ENCODE measurements around the gene PHYKPL.

PHYKPL gene

DNA sequence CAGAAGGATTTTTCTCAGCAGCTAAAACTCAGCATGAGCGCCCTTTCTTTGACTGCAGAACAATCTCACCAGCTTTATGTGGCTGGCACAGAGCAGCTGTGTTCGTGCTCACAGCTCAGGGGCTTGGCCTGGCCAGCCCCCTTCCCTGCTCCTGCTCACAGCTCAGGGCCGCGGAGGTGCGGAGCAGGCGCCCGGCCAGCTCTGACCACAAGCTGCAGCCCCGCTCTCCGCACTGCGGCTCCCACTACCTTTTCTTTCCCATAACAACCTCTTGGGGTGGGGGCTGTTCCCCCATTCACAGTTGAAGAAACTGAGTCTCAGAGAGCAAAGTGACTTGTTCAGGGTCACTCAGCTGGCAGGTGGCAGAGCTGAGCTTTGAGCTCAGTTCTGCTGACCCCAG lies 34.0 kb upstream of the PHYKPL start:
- no peak overlapping the region for H3K4me3 ChIP-seq (ENCODE audit: low read depth, low read length)
- DNase-seq (ENCODE audit: low read depth): no peak
- TF ChIP-seq, protein P1, sequence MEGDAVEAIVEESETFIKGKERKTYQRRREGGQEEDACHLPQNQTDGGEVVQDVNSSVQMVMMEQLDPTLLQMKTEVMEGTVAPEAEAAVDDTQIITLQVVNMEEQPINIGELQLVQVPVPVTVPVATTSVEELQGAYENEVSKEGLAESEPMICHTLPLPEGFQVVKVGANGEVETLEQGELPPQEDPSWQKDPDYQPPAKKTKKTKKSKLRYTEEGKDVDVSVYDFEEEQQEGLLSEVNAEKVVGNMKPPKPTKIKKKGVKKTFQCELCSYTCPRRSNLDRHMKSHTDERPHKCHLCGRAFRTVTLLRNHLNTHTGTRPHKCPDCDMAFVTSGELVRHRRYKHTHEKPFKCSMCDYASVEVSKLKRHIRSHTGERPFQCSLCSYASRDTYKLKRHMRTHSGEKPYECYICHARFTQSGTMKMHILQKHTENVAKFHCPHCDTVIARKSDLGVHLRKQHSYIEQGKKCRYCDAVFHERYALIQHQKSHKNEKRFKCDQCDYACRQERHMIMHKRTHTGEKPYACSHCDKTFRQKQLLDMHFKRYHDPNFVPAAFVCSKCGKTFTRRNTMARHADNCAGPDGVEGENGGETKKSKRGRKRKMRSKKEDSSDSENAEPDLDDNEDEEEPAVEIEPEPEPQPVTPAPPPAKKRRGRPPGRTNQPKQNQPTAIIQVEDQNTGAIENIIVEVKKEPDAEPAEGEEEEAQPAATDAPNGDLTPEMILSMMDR (IDR thresholded peaks at IDR 0.05; ENCODE audit: low read depth, low read length, missing control alignments): no peak
- in situ Hi-C loops (cut with HindIII; ENCODE audit: low sequenced_read_pairs): no loop called here

DNA sequence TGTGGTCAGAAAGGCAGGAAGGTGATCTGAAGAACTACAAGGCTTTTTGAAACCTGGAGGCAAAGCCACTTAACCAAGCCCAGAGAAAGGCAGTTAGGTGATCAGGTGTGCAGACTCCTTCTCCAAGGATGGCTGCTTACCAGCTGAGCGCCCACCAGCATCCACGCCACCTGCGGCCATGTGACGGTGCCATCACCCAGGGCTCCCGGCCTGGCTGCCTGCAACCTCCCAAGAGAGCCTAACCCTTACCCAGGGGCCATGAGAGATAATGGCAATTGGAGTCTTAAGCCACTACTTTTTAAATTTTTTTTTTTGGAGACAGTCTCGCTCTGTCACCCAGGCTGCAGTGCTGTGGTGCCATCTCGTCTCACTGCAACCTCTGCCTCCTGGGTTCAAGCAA lies 33.1 kb upstream of the PHYKPL start:
- in situ Hi-C loops (cut with HindIII; ENCODE audit: low sequenced_read_pairs): no loop called here
- H3K4me3 ChIP-seq (ENCODE audit: low read depth, low read length): no peak overlapping the region
- DNase-seq (ENCODE audit: low read depth): no peak
- TF ChIP-seq, protein P1 (IDR thresholded peaks at IDR 0.05; ENCODE audit: low read depth, low read length, missing control alignments): no peak

DNA sequence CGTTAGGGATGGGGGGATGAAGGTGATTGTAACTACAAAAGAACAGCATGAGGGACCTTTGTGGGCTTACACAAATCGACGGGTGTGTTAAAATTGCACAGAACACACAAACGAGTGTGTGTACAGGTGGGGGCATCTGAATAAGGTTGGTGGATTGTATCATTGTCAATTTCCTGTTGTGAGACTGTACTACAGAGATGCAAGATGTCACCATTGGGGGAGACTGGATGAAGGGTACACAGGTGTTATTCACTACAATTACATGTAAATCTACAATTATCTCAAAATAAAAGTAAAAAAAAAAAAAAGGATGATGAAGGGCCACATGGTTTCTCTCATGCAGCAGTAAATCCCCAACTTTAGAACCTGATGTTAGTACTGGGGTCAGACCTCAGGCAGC lies 31.4 kb upstream of the PHYKPL start:
- H3K4me3 ChIP-seq (ENCODE audit: low read depth, low read length): no peak overlapping the region
- TF ChIP-seq, protein P1 (IDR thresholded peaks at IDR 0.05; ENCODE audit: low read depth, low read length, missing control alignments): no peak
- in situ Hi-C loops (cut with HindIII; ENCODE audit: low sequenced_read_pairs): no loop called here

DNA sequence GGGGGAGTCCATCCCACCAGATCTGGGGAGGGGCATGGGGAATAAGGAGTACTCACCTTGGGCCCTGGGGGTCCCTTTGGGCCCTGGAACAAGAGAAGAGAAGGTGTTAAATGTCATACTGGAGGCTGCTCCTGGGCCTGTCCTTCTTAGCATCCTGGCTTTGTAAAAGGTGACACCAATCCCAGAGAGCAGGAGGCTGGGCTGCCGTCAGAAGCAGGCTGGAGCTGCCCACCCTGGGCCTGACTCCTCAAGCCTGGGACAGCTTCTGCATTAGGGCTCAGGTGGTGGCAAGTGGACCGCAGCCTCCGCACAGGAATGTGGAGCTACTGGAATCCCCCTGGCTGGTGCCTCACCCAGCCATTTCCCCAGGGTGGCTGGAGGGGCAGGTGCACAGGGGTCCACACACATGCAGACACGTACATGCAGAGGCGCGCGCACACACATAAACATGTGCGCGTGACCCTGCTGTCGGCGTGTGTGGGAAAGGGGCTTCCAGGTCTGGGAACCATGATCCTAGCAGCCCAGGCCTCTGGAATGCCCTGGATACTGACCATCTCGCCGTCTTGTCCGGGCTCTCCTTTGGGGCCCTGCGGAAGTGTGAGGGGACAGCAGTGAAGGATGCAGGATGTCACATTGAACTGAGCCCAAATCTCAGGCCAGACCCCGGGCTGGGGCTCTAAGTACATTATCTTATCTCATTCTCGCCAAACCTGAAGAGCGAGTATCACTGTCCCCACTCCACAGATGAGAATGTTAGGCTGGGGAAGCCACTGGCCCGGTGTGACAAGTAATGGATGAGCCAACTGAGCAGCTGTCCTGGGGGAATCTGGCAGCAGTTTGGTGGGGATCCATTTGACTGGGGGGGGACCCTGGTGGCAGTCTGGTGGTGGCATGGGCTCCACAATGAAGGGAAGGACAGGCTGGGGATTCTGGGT lies 29.3 kb upstream of the PHYKPL start:
- in situ Hi-C loops (cut with HindIII; ENCODE audit: low sequenced_read_pairs): no loop called here
- no peak overlapping the region for H3K4me3 ChIP-seq (ENCODE audit: low read depth, low read length)
- DNase-seq (ENCODE audit: low read depth): no peak
- TF ChIP-seq, protein P1 (IDR thresholded peaks at IDR 0.05; ENCODE audit: low read depth, low read length, missing control alignments): no peak

More for the DNA sequence above, 31.4 kb upstream of the PHYKPL start:
- DNase-seq (ENCODE audit: low read depth): no peak

DNA sequence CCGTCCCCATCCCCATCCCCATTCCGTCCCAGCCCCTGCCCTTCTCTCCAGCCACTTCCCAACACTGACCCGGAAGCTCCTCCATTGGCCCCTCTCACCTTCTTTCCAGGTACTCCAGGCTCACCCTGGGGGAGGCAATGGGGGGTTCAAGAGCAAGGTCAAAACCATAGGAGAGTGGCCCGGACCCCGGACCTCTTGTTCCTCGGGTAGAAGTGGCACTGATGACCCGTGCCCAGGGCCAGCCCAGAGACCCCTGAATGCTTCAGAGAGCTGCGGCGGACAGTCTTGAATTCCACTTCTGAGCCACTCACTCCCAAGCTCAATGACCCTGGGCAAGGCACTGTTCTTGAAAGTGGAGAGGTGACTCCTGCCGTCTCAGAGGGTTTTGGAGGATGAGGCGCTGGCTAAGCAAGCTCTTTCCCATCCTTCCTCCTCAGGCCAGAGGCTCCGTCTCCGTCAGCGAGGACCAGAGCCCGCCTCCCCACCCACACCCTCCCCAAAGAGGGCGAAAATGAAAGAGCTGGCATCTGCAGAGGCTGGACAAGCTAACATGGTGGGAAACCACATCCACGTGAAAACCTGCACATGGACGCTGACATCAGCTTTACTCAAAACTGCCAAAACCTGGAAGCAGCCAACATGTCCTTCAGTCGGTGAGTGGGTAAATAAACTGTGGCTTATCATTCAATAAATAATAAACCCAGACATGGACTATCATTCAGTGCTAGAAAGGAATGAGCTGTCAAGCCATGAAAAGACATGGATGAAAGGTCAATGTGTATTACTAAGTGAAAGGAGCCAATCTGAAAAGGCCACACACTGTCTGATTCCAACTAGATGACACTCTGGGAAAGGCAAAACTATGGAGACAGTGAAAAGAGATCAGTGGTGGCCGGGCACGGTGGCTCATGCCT lies 27.3 kb upstream of the PHYKPL start:
- TF ChIP-seq, protein P1 (IDR thresholded peaks at IDR 0.05; ENCODE audit: low read depth, low read length, missing control alignments): no peak
- in situ Hi-C loops (cut with HindIII; ENCODE audit: low sequenced_read_pairs): no loop called here
- H3K4me3 ChIP-seq (ENCODE audit: low read depth, low read length): no peak overlapping the region
- DNase-seq (ENCODE audit: low read depth): no peak

DNA sequence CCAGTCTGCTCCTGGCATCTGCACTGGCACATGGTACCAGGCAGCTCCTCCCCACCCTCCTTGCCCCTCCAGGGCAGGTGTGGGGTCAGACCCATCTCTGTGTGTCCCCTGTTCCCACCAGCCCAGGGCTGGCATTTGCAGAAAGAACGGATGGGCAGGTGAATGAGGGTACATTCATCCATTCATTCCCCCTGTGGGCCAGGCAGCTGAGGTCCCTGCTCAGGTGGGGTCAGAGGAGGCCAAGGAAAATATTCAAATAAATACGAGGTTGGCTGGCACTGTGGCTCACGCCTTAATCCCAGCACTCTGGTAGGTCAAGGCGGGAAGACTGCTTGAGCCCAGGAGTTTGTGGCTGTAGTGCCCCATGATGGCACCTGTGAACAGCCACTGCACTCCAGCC lies 25.0 kb upstream of the PHYKPL start:
- in situ Hi-C loops (cut with HindIII; ENCODE audit: low sequenced_read_pairs): no loop called here
- TF ChIP-seq, protein P1 (IDR thresholded peaks at IDR 0.05; ENCODE audit: low read depth, low read length, missing control alignments): no peak
- DNase-seq (ENCODE audit: low read depth): no peak
- no peak overlapping the region for H3K4me3 ChIP-seq (ENCODE audit: low read depth, low read length)

Measured in astrocyte of the cerebellum (primary cell).